SK-N-SH treated with all-trans-retinoic acid at 6 μM for 48 hours (cell line): ENCODE measurements around the gene SETSIP.

ENCODE experiments used
- ATAC-seq: fragments of 200-7000 bp; cut with Tn5 transposase; 3 replicates; pipeline ENCODE4 v1.9.1; 2020; ENCODE audit warnings: mild to moderate bottlenecking, moderate library complexity
- ARNTL ChIP-seq: fragments of 450-650 bp; formaldehyde crosslinking; IDR thresholded peaks from 2 replicates; pipeline ENCODE4 v1.5.0; 2020; ENCODE audit warnings: low read depth, mild to moderate bottlenecking, moderate library complexity, borderline replicate concordance
- BACH2 ChIP-seq: fragments of 250-450 bp; sonication (Bioruptor Pico); IDR thresholded peaks from 2 replicates; pipeline ENCODE4 v1.9.0; 2021; ENCODE audit warnings: mild to moderate bottlenecking, borderline replicate concordance
- CREB5 ChIP-seq: fragments of 250-450 bp; sonication (Bioruptor Pico); IDR thresholded peaks from 2 replicates; pipeline ENCODE4 v1.5.1; 2020; ENCODE audit warnings: low read depth, mild to moderate bottlenecking, moderate library complexity
- CSDC2 ChIP-seq: fragments of 250-450 bp; sonication (Bioruptor Pico); IDR thresholded peaks from 2 replicates; pipeline ENCODE4 v1.5.0; 2020; ENCODE audit warnings: mild to moderate bottlenecking, moderate library complexity
- CSRNP3 ChIP-seq: fragments of 250-450 bp; sonication (Bioruptor Pico); IDR thresholded peaks from 2 replicates; pipeline ENCODE4 v1.5.1; 2021; ENCODE audit warnings: mild to moderate bottlenecking, moderate library complexity
- GLIS3 ChIP-seq: fragments of 250-450 bp; sonication (Bioruptor Pico); IDR thresholded peaks from 2 replicates; pipeline ENCODE4 v1.5.0; 2020; ENCODE audit warnings: mild to moderate bottlenecking, moderate library complexity
- ISL1 ChIP-seq: fragments of 250-450 bp; sonication (Bioruptor Pico); IDR thresholded peaks from 2 replicates; pipeline ENCODE4 v2.1.2; 2022; ENCODE audit warnings: mild to moderate bottlenecking, moderate library complexity
- OSR1 ChIP-seq: fragments of 250-450 bp; sonication (Bioruptor Pico); IDR thresholded peaks from 2 replicates; pipeline ENCODE4 v1.8.0; 2022; ENCODE audit warnings: moderate library complexity, mild to moderate bottlenecking, inconsistent platforms
- PATZ1 ChIP-seq: fragments of 250-450 bp; sonication (Bioruptor Pico); IDR thresholded peaks from 2 replicates; pipeline ENCODE4 v1.8.0; 2020; ENCODE audit warnings: mild to moderate bottlenecking, moderate library complexity, borderline replicate concordance
- POU6F1 ChIP-seq: fragments of 250-450 bp; sonication (Bioruptor Pico); IDR thresholded peaks from 2 replicates; pipeline ENCODE4 v1.8.0; 2021; ENCODE audit warnings: low read depth, mild to moderate bottlenecking, moderate library complexity, borderline replicate concordance
- RARB ChIP-seq: fragments of 250-450 bp; sonication (Bioruptor Pico); IDR thresholded peaks from 2 replicates; pipeline ENCODE4 v1.8.0; 2021; ENCODE audit warnings: mild to moderate bottlenecking, moderate library complexity
- SNAI2 ChIP-seq: fragments of 250-450 bp; sonication (Bioruptor Pico); IDR thresholded peaks from 2 replicates; pipeline ENCODE4 v1.5.0; 2020; ENCODE audit warnings: mild to moderate bottlenecking, moderate library complexity
- TCF4 ChIP-seq: fragments of 250-450 bp; sonication (Bioruptor Pico); IDR thresholded peaks from 2 replicates; pipeline ENCODE4 v1.8.0; 2021; ENCODE audit warnings: mild to moderate bottlenecking, moderate library complexity, borderline replicate concordance
- TOX ChIP-seq: fragments of 250-450 bp; sonication (Bioruptor Pico); IDR thresholded peaks from 2 replicates; pipeline ENCODE4 v1.8.0; 2021; ENCODE audit warnings: mild to moderate bottlenecking, moderate library complexity, borderline replicate concordance
- TSHZ2 ChIP-seq: fragments of 250-450 bp; sonication (Bioruptor Pico); IDR thresholded peaks from 2 replicates; pipeline ENCODE4 v1.5.0; 2020; ENCODE audit warnings: mild to moderate bottlenecking, moderate library complexity
- ZC3H10 ChIP-seq: fragments of 250-450 bp; sonication (Bioruptor Pico); IDR thresholded peaks from 2 replicates; pipeline ENCODE4 v1.5.1; 2021; ENCODE audit warnings: mild to moderate bottlenecking, moderate library complexity
- ZFP3 ChIP-seq: fragments of 250-450 bp; sonication (Bioruptor Pico); IDR thresholded peaks from 2 replicates; pipeline ENCODE4 v1.5.0; 2020; ENCODE audit warnings: mild to moderate bottlenecking, moderate library complexity
- ZFP30 ChIP-seq: fragments of 450-650 bp; formaldehyde crosslinking; IDR thresholded peaks from 2 replicates; pipeline ENCODE4 v1.5.0; 2022; ENCODE audit warnings: mild to moderate bottlenecking, moderate library complexity
- ZNF565 ChIP-seq: fragments of 450-650 bp; formaldehyde crosslinking; conservative IDR thresholded peaks from 2 replicates; pipeline ENCODE4 v1.5.0; 2020; ENCODE audit warnings: low read depth, mild to moderate bottlenecking, moderate library complexity
- ZNF70 ChIP-seq: fragments of 450-650 bp; formaldehyde crosslinking; IDR thresholded peaks from 2 replicates; pipeline ENCODE4 v1.5.0; 2020; ENCODE audit warnings: mild to moderate bottlenecking, moderate library complexity
- ZNF8 ChIP-seq: fragments of 450-650 bp; formaldehyde crosslinking; IDR thresholded peaks from 2 replicates; pipeline ENCODE4 v1.5.0; 2020; ENCODE audit warnings: mild to moderate bottlenecking, moderate library complexity

Gene SETSIP

GRCh38 chr1:92095874-92096273 is 20.7 kb upstream of the SETSIP start:
- TF ChIP-seq ZNF8 (CRISPR knock-in tag) = no peak
- TF ChIP-seq CSRNP3 = no peak
- no peak for TF ChIP-seq ZFP3 (CRISPR knock-in tag)
- TF ChIP-seq ZNF70 (CRISPR knock-in tag) = no peak
- TF ChIP-seq CREB5 (CRISPR knock-in tag) = no peak
- no peak for TF ChIP-seq CSDC2
- no peak for TF ChIP-seq ARNTL (CRISPR knock-in tag)
- no peak for TF ChIP-seq OSR1 (CRISPR knock-in tag)
- no peak for TF ChIP-seq ZFP30 (CRISPR knock-in tag)
- TF ChIP-seq TOX (CRISPR knock-in tag) = no peak
- TF ChIP-seq TSHZ2 (CRISPR knock-in tag) = no peak
- no peak for TF ChIP-seq ZC3H10 (CRISPR knock-in tag)
- TF ChIP-seq ISL1 (CRISPR knock-in tag) = no peak
- no peak for ATAC-seq

- no peak for ATAC-seq
- TF ChIP-seq GLIS3 (CRISPR knock-in tag) (no peak), SNAI2 (CRISPR knock-in tag) (no peak), RARB (CRISPR knock-in tag) (no peak), PATZ1 (no peak), OSR1 (CRISPR knock-in tag) (no peak), TSHZ2 (CRISPR knock-in tag) (no peak), ARNTL (CRISPR knock-in tag) (no peak), ZFP3 (CRISPR knock-in tag) (no peak), BACH2 (CRISPR knock-in tag) (no peak), ZNF70 (CRISPR knock-in tag) (no peak), CSDC2 (no peak), TOX (CRISPR knock-in tag) (no peak), POU6F1 (CRISPR knock-in tag) (no peak), ZNF565 (CRISPR knock-in tag) (no peak), ZFP30 (CRISPR knock-in tag) (no peak), CSRNP3 (no peak), TCF4 (CRISPR knock-in tag) (no peak)
- TF ChIP-seq, all 23 proteins: peak for 0
These were observed 19.4 kb upstream of the SETSIP start for GRCh38 chr1:92094595-92094994.
